ENCODE data around the gene BRIP1. TPM values are rescaled to one million over a fixed set of nuclear protein-coding genes. Genes with fewer than 3 reads are reported as not detected.
A peak's percentile ranks its signal among the peaks of the same experiment; 100 is the strongest.
"Not testable (repeated sequence)": the region's sequence is repeated elsewhere in the genome, so short reads cannot be mapped to it uniquely, and the experiment has no call there.

The BRIP1 gene
- total and polyA plus RNA-seq, 4 donors, result 0.21 to 4.3 (median 0.82) TPM

DNA sequence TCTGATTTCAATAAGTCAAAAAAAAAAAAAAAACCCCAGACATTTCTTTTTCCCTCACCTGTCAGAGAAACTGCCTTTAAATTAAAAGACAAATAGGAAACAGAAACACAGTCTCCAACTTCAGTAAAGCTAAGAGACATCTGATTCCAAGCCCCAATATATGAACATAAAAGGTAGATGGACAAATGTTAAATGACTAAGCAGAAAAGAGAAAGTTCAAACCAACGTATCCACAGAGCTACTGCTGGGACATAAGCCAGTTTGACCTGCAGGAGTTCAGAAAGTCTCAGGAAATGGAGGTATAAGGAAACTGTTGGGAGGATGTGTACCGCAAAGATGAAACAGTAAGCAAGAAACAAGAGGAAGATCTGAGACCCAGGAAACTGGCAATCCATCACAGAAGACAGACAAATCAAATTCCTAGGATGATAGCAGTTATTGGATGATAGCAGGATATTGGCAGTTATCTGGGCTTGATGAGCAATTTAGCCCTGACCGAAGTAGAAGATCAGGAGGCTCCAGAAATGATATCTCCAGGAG, 135.0 kb downstream of the BRIP1 start:
- DNase-seq, result no peak
- Histone ChIP-seq H3K36me3 (ENCODE audit: control insufficient read depth in 4 of 4, insufficient read depth in 4 of 4, low read length in 4 of 4) (no peaks in the 10 kb centered on the region), H3K27me3 (ENCODE audit: control insufficient read depth in 3 of 3, insufficient read depth in 3 of 3, low read length in 2 of 3) (no peaks in the 10 kb centered on the region), H3K27ac (ENCODE audit: low read depth in 1 of 2, low read length in 1 of 2) (no peak overlapping the region), H3K9me3 (ENCODE audit: control insufficient read depth in 4 of 4, insufficient read depth in 3 of 4, low read length in 3 of 4) (no peaks in the 10 kb centered on the region), H3K9ac (ENCODE audit: insufficient read depth in 1 of 2, low read length in 2 of 2) (no peak overlapping the region), H3K4me3 (no peak overlapping the region), H3K4me1 (ENCODE audit: control insufficient read depth in 5 of 5, insufficient read depth in 5 of 5, low read length in 5 of 5) (peaks cover 0 to 10% (median 0%) of the 10 kb centered on the region in 5 donors)
- ATAC-seq (ENCODE audit: insufficient read depth, low FRiP score), result no peak
- TF ChIP-seq CTCF (IDR thresholded peaks at IDR 0.05; ENCODE audit: control extremely low read depth, extremely low read depth), result no peak
- WGBS, 2 donors, result 79 to 87% methylated on average over 3 of the region's 3 CpGs

DNA sequence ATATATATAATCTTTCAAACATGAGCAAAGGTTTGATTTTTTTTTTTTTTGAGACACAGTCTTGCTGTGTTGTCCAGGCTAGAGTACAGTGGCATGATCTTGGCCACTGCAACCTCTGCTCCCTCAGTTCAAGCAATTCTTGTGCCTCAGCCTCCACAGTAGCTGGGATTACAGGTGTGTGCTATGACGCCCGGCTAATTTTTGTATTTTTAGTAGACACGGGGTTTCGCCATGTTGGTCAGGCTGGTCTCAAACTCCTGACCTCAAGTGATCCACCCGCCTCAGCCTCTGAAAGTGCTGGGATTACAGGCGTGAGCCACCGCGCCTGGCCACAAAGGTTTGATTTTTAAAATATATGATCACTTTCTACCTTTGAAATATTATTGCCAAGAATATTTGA, 135.5 kb downstream of the BRIP1 start:
- not testable (repeated sequence) for H3K27me3 ChIP-seq (ENCODE audit: control insufficient read depth in 3 of 3, insufficient read depth in 3 of 3, low read length in 2 of 3); DNase-seq; H3K27ac ChIP-seq (ENCODE audit: low read depth in 1 of 2, low read length in 1 of 2); H3K4me3 ChIP-seq; H3K9ac ChIP-seq (ENCODE audit: insufficient read depth in 1 of 2, low read length in 2 of 2); ATAC-seq (ENCODE audit: insufficient read depth, low FRiP score); H3K36me3 ChIP-seq (ENCODE audit: control insufficient read depth in 4 of 4, insufficient read depth in 4 of 4, low read length in 4 of 4); H3K9me3 ChIP-seq (ENCODE audit: control insufficient read depth in 4 of 4, insufficient read depth in 3 of 4, low read length in 3 of 4)
- WGBS, 2 donors, result 97 to 98% methylated on average over 8 of the region's 8 CpGs
- H3K4me1 ChIP-seq (ENCODE audit: control insufficient read depth in 5 of 5, insufficient read depth in 5 of 5, low read length in 5 of 5), result peaks cover 0 to 10% (median 0%) of the 10 kb centered on the region in 5 donors

- no peak overlapping the region for H3K27ac ChIP-seq (ENCODE audit: low read depth in 1 of 2, low read length in 1 of 2)
- H3K27me3 ChIP-seq (ENCODE audit: control insufficient read depth in 3 of 3, insufficient read depth in 3 of 3, low read length in 2 of 3), result no peaks in the 10 kb centered on the region
- no peaks in the 10 kb centered on the region for H3K36me3 ChIP-seq (ENCODE audit: control insufficient read depth in 4 of 4, insufficient read depth in 4 of 4, low read length in 4 of 4)
- no peak overlapping the region for H3K4me3 ChIP-seq
- WGBS, 2 donors, result 94 to 96% methylated on average over 2 of the region's 2 CpGs
- ATAC-seq (ENCODE audit: insufficient read depth, low FRiP score) (no peak), DNase-seq (no peak)
- H3K9ac ChIP-seq (ENCODE audit: insufficient read depth in 1 of 2, low read length in 2 of 2), result no peak overlapping the region
- TF ChIP-seq CTCF (IDR thresholded peaks at IDR 0.05; ENCODE audit: control extremely low read depth, extremely low read depth), result no peak
- H3K9me3 ChIP-seq (ENCODE audit: control insufficient read depth in 4 of 4, insufficient read depth in 3 of 4, low read length in 3 of 4), result no peaks in the 10 kb centered on the region
- peaks cover 0 to 10% (median 0%) of the 10 kb centered on the region in 5 donors for H3K4me1 ChIP-seq (ENCODE audit: control insufficient read depth in 5 of 5, insufficient read depth in 5 of 5, low read length in 5 of 5)
Observed at GRCh38 chr17:61726977-61727376, 136.4 kb downstream of the BRIP1 start.

GRCh38 chr17:61724777-61725176, 138.6 kb downstream of the BRIP1 start:
- ATAC-seq (ENCODE audit: insufficient read depth, low FRiP score) (no peak), DNase-seq (peak; percentile 16 to 93 (median 91))
- no peaks in the 10 kb centered on the region for H3K27me3 ChIP-seq (ENCODE audit: control insufficient read depth in 3 of 3, insufficient read depth in 3 of 3, low read length in 2 of 3)
- no peak for TF ChIP-seq CTCF (IDR thresholded peaks at IDR 0.05; ENCODE audit: control extremely low read depth, extremely low read depth)
- WGBS, 2 donors, result 84 to 93% methylated on average over 1 of the region's 1 CpG
- peaks cover 0 to 10% (median 0%) of the 10 kb centered on the region in 5 donors for H3K4me1 ChIP-seq (ENCODE audit: control insufficient read depth in 5 of 5, insufficient read depth in 5 of 5, low read length in 5 of 5)
- H3K4me3 ChIP-seq, result no peak overlapping the region
- H3K27ac ChIP-seq (ENCODE audit: low read depth in 1 of 2, low read length in 1 of 2), result no peak overlapping the region
- H3K9ac ChIP-seq (ENCODE audit: insufficient read depth in 1 of 2, low read length in 2 of 2), result no peak overlapping the region
- no peaks in the 10 kb centered on the region for H3K9me3 ChIP-seq (ENCODE audit: control insufficient read depth in 4 of 4, insufficient read depth in 3 of 4, low read length in 3 of 4)
- H3K36me3 ChIP-seq (ENCODE audit: control insufficient read depth in 4 of 4, insufficient read depth in 4 of 4, low read length in 4 of 4), result no peaks in the 10 kb centered on the region

Measured in lung (tissue), 12 donors.